ENCODE measurements around the gene CHD6.

The CHD6 gene

DNA sequence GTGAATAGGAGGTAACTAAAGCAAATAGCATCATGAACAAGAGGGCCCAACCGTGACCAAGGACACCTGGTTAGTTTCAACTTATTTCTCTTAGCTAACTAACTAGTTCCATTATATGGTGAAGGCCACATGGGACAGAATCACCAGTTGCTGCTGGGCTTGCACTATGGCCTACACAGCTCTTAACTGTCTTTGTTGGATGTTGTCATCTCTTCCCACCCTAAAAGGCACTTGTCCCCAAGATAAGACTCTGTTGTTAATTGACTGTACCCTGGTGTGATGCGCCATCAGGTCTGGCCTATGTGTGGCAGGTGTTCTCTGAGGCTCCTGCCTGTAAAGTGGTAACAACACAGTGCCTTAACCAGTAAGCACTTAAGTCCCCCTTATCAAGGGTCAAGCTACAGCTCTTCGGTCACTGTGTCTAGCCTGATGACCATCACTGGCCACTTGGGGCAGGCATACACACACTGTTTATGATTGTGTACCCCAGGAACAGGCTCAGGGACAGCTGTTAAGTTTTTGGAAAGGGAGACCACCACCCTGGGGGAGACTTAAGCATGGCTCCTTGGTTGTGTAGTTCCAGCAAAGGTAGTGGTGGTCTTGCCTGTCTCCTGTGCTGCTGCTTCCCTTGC lies 51.2 kb downstream of the CHD6 start:
- DNase-seq (ENCODE audit: low read depth in 2 of 2): no peak
- TF ChIP-seq, protein P1, sequence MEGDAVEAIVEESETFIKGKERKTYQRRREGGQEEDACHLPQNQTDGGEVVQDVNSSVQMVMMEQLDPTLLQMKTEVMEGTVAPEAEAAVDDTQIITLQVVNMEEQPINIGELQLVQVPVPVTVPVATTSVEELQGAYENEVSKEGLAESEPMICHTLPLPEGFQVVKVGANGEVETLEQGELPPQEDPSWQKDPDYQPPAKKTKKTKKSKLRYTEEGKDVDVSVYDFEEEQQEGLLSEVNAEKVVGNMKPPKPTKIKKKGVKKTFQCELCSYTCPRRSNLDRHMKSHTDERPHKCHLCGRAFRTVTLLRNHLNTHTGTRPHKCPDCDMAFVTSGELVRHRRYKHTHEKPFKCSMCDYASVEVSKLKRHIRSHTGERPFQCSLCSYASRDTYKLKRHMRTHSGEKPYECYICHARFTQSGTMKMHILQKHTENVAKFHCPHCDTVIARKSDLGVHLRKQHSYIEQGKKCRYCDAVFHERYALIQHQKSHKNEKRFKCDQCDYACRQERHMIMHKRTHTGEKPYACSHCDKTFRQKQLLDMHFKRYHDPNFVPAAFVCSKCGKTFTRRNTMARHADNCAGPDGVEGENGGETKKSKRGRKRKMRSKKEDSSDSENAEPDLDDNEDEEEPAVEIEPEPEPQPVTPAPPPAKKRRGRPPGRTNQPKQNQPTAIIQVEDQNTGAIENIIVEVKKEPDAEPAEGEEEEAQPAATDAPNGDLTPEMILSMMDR (IDR thresholded peaks at IDR 0.05; ENCODE audit: low read depth, low read length): no peak
- no peak overlapping the region for H3K4me3 ChIP-seq (replicated peaks in 1 of 2; ENCODE audit: low read depth in 2 of 2, low read length in 2 of 2)

- peak in 1 of 2 donors; percentile 31 for DNase-seq (ENCODE audit: low read depth in 2 of 2)
- H3K4me3 ChIP-seq (replicated peaks in 1 of 2; ENCODE audit: low read depth in 2 of 2, low read length in 2 of 2): no peak overlapping the region
- TF ChIP-seq, protein P1 (IDR thresholded peaks at IDR 0.05; ENCODE audit: low read depth, low read length): no peak
These were observed 55.1 kb downstream of the CHD6 start for GRCh38 chr20:41563087-41563486.

- TF ChIP-seq, protein P1 (IDR thresholded peaks at IDR 0.05; ENCODE audit: low read depth, low read length): no peak
- H3K4me3 ChIP-seq (replicated peaks in 1 of 2; ENCODE audit: low read depth in 2 of 2, low read length in 2 of 2): no peak overlapping the region
- no peak for DNase-seq (ENCODE audit: low read depth in 2 of 2)
These were observed 57.2 kb downstream of the CHD6 start for GRCh38 chr20:41560970-41561369.

- no peak overlapping the region for H3K4me3 ChIP-seq (replicated peaks in 1 of 2; ENCODE audit: low read depth in 2 of 2, low read length in 2 of 2)
- TF ChIP-seq, protein P1 (IDR thresholded peaks at IDR 0.05; ENCODE audit: low read depth, low read length): no peak
- no peak for DNase-seq (ENCODE audit: low read depth in 2 of 2)
These were observed 58.5 kb downstream of the CHD6 start for GRCh38 chr20:41559658-41560057.

GRCh38 chr20:41553142-41553879 lies 64.9 kb downstream of the CHD6 start:
- no peak for DNase-seq (ENCODE audit: low read depth in 2 of 2)
- TF ChIP-seq, protein P1 (IDR thresholded peaks at IDR 0.05; ENCODE audit: low read depth, low read length): no peak
- no peak overlapping the region for H3K4me3 ChIP-seq (replicated peaks in 1 of 2; ENCODE audit: low read depth in 2 of 2, low read length in 2 of 2)

GRCh38 chr20:41552295-41553068 lies 65.7 kb downstream of the CHD6 start:
- DNase-seq (ENCODE audit: low read depth in 2 of 2): no peak
- TF ChIP-seq, protein P1 (IDR thresholded peaks at IDR 0.05; ENCODE audit: low read depth, low read length): no peak

More at GRCh38 chr20:41552295-41553068, 65.7 kb downstream of the CHD6 start:
- no peak overlapping the region for H3K4me3 ChIP-seq (replicated peaks in 1 of 2; ENCODE audit: low read depth in 2 of 2, low read length in 2 of 2)
